ENCODE data around the gene GPX3.

Gene GPX3

GRCh38 chr5:150999704-151000442 is 20.5 kb upstream of the GPX3 start:
- ChIA-PET POLR2A (no interaction called here), CTCF (interaction anchor here (1.0 kb wide), 1 partner anchor 116 kb away, joined by 3 read pairs; no protein-coding TSS in a partner anchor)
- TF ChIP-seq LEF1 (IDR thresholded peaks at IDR 0.05; ENCODE audit: borderline replicate concordance) (no peak), HDGF (IDR thresholded peaks at IDR 0.05; ENCODE audit: borderline replicate concordance) (no peak), ZNF384 (IDR thresholded peaks at IDR 0.05) (no peak), SP1 (IDR thresholded peaks at IDR 0.05) (no peak), FOXM1 (IDR thresholded peaks at IDR 0.05; ENCODE audit: borderline replicate concordance) (no peak), FOXK2 (IDR thresholded peaks at IDR 0.05) (no peak), CTBP1 (IDR thresholded peaks at IDR 0.05; ENCODE audit: borderline replicate concordance) (no peak), BHLHE40 (IDR thresholded peaks at IDR 0.05; ENCODE audit: borderline replicate concordance) (no peak), PKNOX1 (IDR thresholded peaks at IDR 0.05) (no peak), ELF4 (IDR thresholded peaks at IDR 0.05) (no peak), SUZ12 (IDR thresholded peaks at IDR 0.05) (no peak), ARNT (IDR thresholded peaks at IDR 0.05) (no peak), L3MBTL2 (conservative IDR thresholded peaks at IDR 0.05) (no peak), FOXA1 (IDR thresholded peaks at IDR 0.05) (no peak), NFRKB (IDR thresholded peaks at IDR 0.05) (no peak)
- DNase-seq (ENCODE audit: extremely low spot score): no peak

- TF ChIP-seq L3MBTL2 (conservative IDR thresholded peaks at IDR 0.05): no peak
- TF ChIP-seq ZNF384 (IDR thresholded peaks at IDR 0.05): no peak
- no peak for TF ChIP-seq SP1 (IDR thresholded peaks at IDR 0.05)
- TF ChIP-seq LEF1 (IDR thresholded peaks at IDR 0.05; ENCODE audit: borderline replicate concordance): no peak
- TF ChIP-seq FOXK2 (IDR thresholded peaks at IDR 0.05): no peak
- TF ChIP-seq FOXA1 (IDR thresholded peaks at IDR 0.05): no peak
- TF ChIP-seq CTBP1 (IDR thresholded peaks at IDR 0.05; ENCODE audit: borderline replicate concordance): no peak
- no peak for TF ChIP-seq SUZ12 (IDR thresholded peaks at IDR 0.05)
- no peak for TF ChIP-seq NFRKB (IDR thresholded peaks at IDR 0.05)
- no peak for TF ChIP-seq HDGF (IDR thresholded peaks at IDR 0.05; ENCODE audit: borderline replicate concordance)
- TF ChIP-seq FOXM1 (IDR thresholded peaks at IDR 0.05; ENCODE audit: borderline replicate concordance): no peak
- TF ChIP-seq ARNT (IDR thresholded peaks at IDR 0.05): no peak
- ChIA-PET CTCF (interaction anchor here (0.5 to 2.2 kb wide), 7 partner anchors 9 to 454 kb away, joined by 3 to 20 read pairs (median 4); no protein-coding TSS in a partner anchor), POLR2A (no interaction called here)
- no peak for DNase-seq (ENCODE audit: extremely low spot score)
These were observed 19.0 kb upstream of the GPX3 start for GRCh38 chr5:151001436-151001835.

GRCh38 chr5:151002250-151002649 is 18.1 kb upstream of the GPX3 start:
- ChIA-PET POLR2A (no interaction called here), CTCF (interaction anchor here (0.6 to 2.2 kb wide), 11 partner anchors 8 to 240 kb away, joined by 3 to 20 read pairs (median 4); no protein-coding TSS in a partner anchor)
- DNase-seq (ENCODE audit: extremely low spot score): no peak
- no peak for TF ChIP-seq FOXA1 (IDR thresholded peaks at IDR 0.05)
- no peak for TF ChIP-seq CTBP1 (IDR thresholded peaks at IDR 0.05; ENCODE audit: borderline replicate concordance)
- no peak for TF ChIP-seq HDGF (IDR thresholded peaks at IDR 0.05; ENCODE audit: borderline replicate concordance)
- TF ChIP-seq SUZ12 (IDR thresholded peaks at IDR 0.05): no peak
- TF ChIP-seq PKNOX1 (IDR thresholded peaks at IDR 0.05): no peak
- no peak for TF ChIP-seq SP1 (IDR thresholded peaks at IDR 0.05)
- TF ChIP-seq LEF1 (IDR thresholded peaks at IDR 0.05; ENCODE audit: borderline replicate concordance): no peak
- no peak for TF ChIP-seq NFRKB (IDR thresholded peaks at IDR 0.05)
- TF ChIP-seq ARNT (IDR thresholded peaks at IDR 0.05): no peak
- TF ChIP-seq ELF4 (IDR thresholded peaks at IDR 0.05): no peak
- TF ChIP-seq BHLHE40 (IDR thresholded peaks at IDR 0.05; ENCODE audit: borderline replicate concordance): no peak
- TF ChIP-seq FOXK2 (IDR thresholded peaks at IDR 0.05): no peak
- no peak for TF ChIP-seq TARDBP (IDR thresholded peaks at IDR 0.05)
- TF ChIP-seq ZNF384 (IDR thresholded peaks at IDR 0.05): no peak
- no peak for TF ChIP-seq FOXM1 (IDR thresholded peaks at IDR 0.05; ENCODE audit: borderline replicate concordance)
- no peak for TF ChIP-seq L3MBTL2 (conservative IDR thresholded peaks at IDR 0.05)

GRCh38 chr5:151002681-151003502 is 17.5 kb upstream of the GPX3 start:
- no peak for TF ChIP-seq FOXM1 (IDR thresholded peaks at IDR 0.05; ENCODE audit: borderline replicate concordance)
- TF ChIP-seq BHLHE40 (IDR thresholded peaks at IDR 0.05; ENCODE audit: borderline replicate concordance): no peak
- TF ChIP-seq ARNT (IDR thresholded peaks at IDR 0.05): no peak
- TF ChIP-seq PKNOX1 (IDR thresholded peaks at IDR 0.05): no peak
- TF ChIP-seq CTBP1 (IDR thresholded peaks at IDR 0.05; ENCODE audit: borderline replicate concordance): no peak
- no peak for TF ChIP-seq SUZ12 (IDR thresholded peaks at IDR 0.05)
- no peak for TF ChIP-seq L3MBTL2 (conservative IDR thresholded peaks at IDR 0.05)
- TF ChIP-seq ZNF384 (IDR thresholded peaks at IDR 0.05): no peak
- TF ChIP-seq ELF4 (IDR thresholded peaks at IDR 0.05): no peak
- TF ChIP-seq TARDBP (IDR thresholded peaks at IDR 0.05): no peak
- TF ChIP-seq SP1 (IDR thresholded peaks at IDR 0.05): no peak
- TF ChIP-seq LEF1 (IDR thresholded peaks at IDR 0.05; ENCODE audit: borderline replicate concordance): no peak
- TF ChIP-seq NFRKB (IDR thresholded peaks at IDR 0.05): no peak
- TF ChIP-seq FOXA1 (IDR thresholded peaks at IDR 0.05): no peak
- no peak for TF ChIP-seq HDGF (IDR thresholded peaks at IDR 0.05; ENCODE audit: borderline replicate concordance)
- TF ChIP-seq FOXK2 (IDR thresholded peaks at IDR 0.05): no peak
- ChIA-PET POLR2A (no interaction called here), CTCF (interaction anchor here (0.6 to 2.2 kb wide), 8 partner anchors 10 to 162 kb away, joined by 3 to 20 read pairs (median 4); no protein-coding TSS in a partner anchor)
- no peak for DNase-seq (ENCODE audit: extremely low spot score)

- no peak for DNase-seq (ENCODE audit: extremely low spot score)
- POLR2A ChIA-PET: no interaction called here
- CTCF ChIA-PET: interaction anchor here (0.8 kb wide), 1 partner anchor 49 kb away, joined by 4 read pairs; no protein-coding TSS in a partner anchor
- TF ChIP-seq SUZ12 (IDR thresholded peaks at IDR 0.05) (no peak), ARNT (IDR thresholded peaks at IDR 0.05) (no peak)
These were observed 16.9 kb upstream of the GPX3 start for GRCh38 chr5:151003503-151003860.
